ENCODE data around the gene ERMAP.

GRCh38 chr1:42824481-42825035, 7.6 kb downstream of the ERMAP start:
- TF ChIP-seq CTCF (IDR thresholded peaks at IDR 0.05; ENCODE audit: control extremely low read depth in 1 of 3, insufficient read depth in 1 of 3, low read depth in 1 of 3, low read length in 3 of 3) (no peak), POLR2A (IDR thresholded peaks at IDR 0.05; ENCODE audit: control extremely low read depth in 1 of 2, low read depth in 2 of 2, low read length in 2 of 2) (no peak), ATF3 (IDR thresholded peaks at IDR 0.05; ENCODE audit: insufficient read depth, low read depth, low read length) (no peak)

Data from H1 (cell line).